Islet of Langerhans (tissue), 1 donor: Measurements from ENCODE around the gene GLDC.
"Not testable (repeated sequence)": the region's sequence is repeated elsewhere in the genome, so short reads cannot be mapped to it uniquely, and the experiment has no call there.

Experiments used
- FAIRE-seq: peaks from one replicate; lab custom pipeline; 2011; peaks lifted over from hg19 to GRCh38; lab: Jason Lieb, UNC

Gene GLDC

DNA sequence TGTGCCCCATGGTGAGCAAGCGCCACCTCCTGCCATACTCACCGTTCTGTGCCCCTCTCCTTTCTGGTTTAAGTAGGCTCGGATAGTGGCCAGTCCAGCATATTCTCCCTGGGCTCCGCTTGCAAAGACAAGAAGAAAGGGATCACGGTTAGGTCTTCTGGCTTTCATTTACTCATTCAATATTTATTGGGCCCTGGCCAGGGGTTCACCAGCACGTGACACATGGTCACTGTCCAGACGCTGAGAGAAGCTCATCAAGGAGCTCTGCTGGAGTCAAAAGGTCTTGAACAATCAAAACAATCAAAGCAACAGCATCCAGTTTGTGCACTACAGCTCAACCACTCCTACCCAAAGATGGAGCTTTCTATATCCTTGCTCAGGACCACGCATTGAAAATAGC is 80.2 kb downstream of the GLDC start:
- FAIRE-seq = no peak

DNA sequence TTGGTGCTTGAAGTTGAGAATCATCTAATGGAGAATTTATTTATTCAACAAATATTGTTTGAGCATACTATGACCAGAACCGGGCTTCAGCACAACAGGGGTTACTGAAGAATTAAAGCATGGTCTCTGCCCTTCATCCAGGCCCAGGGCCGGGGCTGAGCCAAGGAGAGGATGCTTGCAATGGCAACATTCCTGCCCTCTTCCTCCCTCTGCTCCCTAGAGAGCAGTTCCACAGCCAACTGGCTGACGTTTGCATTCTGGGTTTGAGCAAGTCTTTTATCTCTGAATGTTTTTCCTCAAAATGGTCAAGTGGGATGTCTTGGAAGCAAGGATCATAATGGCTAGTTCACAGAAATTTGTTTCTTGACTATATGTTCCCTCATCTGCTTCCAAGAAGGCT is 80.7 kb downstream of the GLDC start:
- FAIRE-seq = no peak

- no peak for FAIRE-seq
Observed at GRCh38 chr9:6564360-6564759, 81.2 kb downstream of the GLDC start.

GRCh38 chr9:6562871-6563430 is 82.6 kb downstream of the GLDC start:
- FAIRE-seq = no peak

- FAIRE-seq = no peak
Observed at GRCh38 chr9:6562201-6562600, 83.3 kb downstream of the GLDC start.

GRCh38 chr9:6557883-6558616 is 87.5 kb downstream of the GLDC start:
- no peak for FAIRE-seq

- FAIRE-seq = no peak
Observed at GRCh38 chr9:6553866-6554265, 91.7 kb downstream of the GLDC start.

DNA sequence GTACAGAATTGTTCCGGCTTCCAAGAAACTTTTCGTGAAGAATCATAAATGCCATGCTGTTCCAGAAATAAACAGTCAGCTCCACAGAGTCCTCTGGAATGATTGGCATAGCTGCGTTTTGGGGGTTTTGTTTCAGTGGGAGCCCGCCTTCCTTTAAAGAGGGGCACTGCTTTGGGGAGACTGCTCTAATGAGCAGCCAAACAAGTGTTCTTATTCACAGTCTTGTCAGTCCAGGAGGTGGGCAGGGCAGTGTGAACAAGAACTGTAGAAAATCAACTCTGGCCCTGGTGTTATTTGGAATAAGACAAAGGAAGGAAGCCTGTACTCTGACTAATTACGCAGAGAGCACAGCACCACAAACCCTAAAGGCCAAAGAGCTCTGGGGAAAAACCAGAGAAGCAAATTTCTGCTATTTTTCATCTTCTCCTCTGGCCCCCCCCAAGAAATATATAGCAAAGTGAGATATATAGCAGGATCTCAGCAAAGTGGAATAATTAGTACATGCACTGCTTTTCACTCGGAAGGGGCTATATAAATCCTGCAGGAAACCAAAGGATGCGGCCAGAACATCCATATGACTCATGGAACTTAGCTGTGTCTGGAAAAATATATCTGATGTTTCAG is 92.9 kb downstream of the GLDC start:
- FAIRE-seq = no peak

- FAIRE-seq = no peak
Observed at GRCh38 chr9:6552033-6552432, 93.5 kb downstream of the GLDC start.

DNA sequence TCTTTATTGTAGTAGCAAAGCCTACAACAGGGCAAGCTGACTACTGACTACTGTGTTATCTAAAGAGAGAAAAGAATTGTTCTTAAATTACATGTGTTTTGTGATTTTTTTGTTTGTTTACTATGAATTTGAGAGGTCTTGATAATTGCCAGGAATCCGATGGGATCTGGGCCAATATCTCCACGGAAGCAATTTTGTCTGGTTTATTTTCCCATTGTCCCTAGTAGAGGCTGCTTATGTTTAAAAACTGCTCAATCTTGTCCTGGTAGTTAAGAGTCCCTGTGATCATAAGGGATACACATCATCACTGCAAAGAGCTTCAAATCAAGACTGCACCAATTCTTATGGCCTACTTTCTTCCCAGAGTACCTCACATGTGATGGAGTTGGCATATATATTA is 94.4 kb downstream of the GLDC start:
- no peak for FAIRE-seq

- FAIRE-seq = no peak
Observed at GRCh38 chr9:6549106-6549800, 96.3 kb downstream of the GLDC start.

DNA sequence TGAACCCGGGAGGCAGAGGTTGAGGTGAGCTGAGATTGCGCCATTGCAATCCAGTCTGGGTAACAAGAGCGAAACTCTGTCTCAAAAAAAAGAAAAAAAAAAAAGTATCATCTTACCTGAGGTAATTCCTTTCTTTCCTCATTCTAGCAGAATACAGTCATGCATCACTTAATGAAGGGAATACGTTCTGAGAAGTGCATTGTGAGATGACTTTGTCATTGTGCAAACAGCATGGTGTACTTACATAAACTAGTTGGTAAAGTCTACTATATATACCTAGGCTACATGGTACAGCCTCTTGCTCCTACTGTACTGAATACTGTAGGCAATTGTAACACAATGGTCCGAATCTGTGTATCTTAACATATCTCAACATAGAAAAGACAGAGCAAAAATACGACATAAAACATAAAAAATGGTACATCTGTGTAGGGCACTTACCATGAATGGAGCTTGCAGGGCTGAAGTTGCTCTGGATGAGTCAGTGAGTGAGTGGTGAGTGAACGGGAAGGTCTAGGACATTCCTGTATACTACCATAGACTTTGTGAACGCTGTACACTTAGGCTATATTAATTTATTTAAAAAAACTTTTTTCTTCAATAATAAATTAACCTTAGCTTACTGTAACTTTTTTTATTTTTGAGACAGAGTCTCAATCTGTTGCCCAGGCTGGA is 100.4 kb downstream of the GLDC start:
- no peak for FAIRE-seq

GRCh38 chr9:6543204-6543603 is 102.3 kb downstream of the GLDC start:
- no peak for FAIRE-seq

GRCh38 chr9:6542617-6543016 is 102.9 kb downstream of the GLDC start:
- not testable (repeated sequence) for FAIRE-seq

DNA sequence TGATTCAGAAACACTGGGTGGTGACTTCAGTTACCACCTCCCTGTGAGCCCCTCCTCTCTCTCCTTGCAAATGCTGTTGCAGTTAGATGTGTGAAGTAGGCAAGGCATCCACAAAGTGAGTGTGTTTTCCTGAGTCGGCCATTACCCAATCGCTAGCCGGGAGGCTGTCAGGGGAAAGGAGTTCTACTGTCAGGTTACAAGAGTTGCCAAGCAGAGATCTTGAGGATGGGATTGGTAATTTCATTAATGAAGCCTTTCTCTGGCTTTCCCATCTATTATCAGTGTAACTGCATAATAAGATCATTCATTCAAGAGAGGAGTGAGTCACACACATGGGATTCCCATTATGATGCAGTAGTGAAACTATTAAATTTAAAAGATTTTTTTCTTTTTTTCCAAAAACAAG is 106.9 kb downstream of the GLDC start:
- FAIRE-seq = no peak

DNA sequence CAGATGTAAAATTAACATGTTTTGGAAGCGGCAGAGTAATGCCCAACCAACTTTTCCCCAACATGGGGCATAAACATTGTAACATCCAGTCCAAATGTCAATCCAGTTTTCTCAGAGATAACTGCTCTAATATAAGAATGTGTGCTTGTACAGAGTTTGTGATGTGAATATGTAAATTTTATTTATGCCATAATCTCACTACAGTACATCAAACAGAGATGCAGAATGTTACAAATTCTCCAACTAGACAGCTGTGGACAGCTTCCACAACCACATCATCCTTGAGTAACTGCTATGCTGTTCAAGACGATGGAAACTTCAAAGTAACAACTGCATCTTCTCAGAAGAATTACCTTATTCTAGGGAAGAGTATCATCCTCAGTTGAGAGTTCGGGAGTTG is 109.9 kb downstream of the GLDC start:
- no peak for FAIRE-seq

DNA sequence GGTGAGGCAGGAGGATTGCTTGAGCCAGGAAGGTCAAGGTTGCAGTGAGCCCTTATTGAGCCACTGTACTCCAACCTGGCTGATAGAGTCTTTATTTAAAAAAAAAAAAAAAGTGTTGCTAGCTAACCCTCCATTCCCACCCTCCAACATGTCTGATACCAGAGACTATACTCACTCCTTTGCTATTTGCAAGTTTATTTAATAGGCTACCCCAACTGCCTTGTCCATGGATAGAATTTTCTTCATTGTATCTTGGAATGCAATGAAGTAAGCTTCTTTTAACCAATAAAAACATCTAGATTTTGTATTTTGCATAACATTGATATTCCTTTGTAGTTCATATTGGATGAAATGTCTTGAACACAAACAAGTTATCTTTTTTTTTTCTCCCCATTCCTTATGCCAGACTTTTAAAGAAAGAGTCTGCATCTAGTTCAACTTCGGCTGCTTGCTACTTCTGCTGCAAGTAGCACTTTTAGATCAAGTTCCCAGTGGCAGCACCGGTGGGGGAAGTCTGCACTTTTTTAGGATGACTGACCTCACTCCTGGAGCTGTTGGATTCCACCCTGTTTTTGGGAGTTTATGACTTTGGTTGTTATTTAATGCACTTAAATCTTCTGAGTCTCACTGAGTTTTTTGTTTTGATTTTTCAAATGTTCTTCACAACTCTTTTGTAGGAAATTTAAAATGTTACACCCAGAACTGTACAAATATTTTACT is 120.0 kb downstream of the GLDC start:
- no peak for FAIRE-seq

GRCh38 chr9:6522263-6522662 is 123.3 kb downstream of the GLDC start:
- no peak for FAIRE-seq

- FAIRE-seq = no peak
Observed at GRCh38 chr9:6512085-6512657, 133.4 kb downstream of the GLDC start.

DNA sequence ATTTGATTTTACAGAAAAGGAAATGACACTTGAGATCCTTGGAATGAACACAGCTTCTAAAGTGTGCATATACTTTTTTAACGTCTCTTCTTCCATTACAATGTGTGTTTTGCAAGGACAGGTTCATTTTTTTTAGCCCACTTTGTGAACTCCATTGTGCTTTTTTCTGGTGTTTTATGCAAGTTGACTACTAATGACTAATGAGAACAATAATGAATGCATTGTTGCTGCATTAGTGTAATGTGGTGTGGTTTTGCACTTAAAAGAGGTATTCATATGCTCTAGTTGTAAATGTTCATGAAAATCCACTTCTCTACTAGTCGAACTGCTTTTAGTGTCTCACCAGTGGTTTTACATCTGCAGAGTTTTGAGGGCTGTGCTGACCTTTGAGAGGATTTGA is 139.0 kb downstream of the GLDC start:
- no peak for FAIRE-seq

DNA sequence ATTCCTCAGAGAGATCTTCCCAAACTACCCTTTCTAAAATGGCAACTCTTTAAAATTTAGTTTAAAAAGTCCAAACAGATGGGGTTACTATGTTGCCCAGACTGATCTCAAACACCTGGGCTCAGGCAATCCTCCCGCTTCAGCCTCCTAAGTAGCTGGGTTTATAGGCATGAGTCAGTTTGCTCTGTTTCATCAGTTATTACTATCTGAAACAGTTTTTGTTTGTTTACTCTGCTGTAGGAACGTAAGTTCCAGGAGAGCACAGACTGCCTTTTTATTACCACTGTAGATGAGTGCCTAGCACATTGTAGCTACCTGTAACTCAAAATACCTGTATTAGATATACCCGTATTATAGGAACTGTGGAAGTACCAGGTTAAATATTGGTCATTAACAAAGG is 143.1 kb downstream of the GLDC start:
- FAIRE-seq = no peak
